PC-3 (cell line): ENCODE measurements around the gene SSTR4.

Source experiments
- EZH2 ChIP-seq: fragments of 300-600 bp; sonication (generic); IDR thresholded peaks from one replicate; pipeline ENCODE4 v1.6.1; 2017; ENCODE audit warnings: antibody characterized with exemption, mild to moderate bottlenecking, low read length; ENCODE audit not compliant: unreplicated experiment
- EZH2phosphoT487 ChIP-seq: fragments of 300-600 bp; sonication (generic); IDR thresholded peaks from 2 replicates; pipeline ENCODE4 v1.6.1; 2018; ENCODE audit warnings: mild to moderate bottlenecking, antibody characterized with exemption, low read length, borderline replicate concordance
- TF ChIP-seq, protein P1 (sequence below): fragments of 300-600 bp; sonication (generic); conservative IDR thresholded peaks from 2 replicates; pipeline ENCODE4 v1.5.1; 2017; ENCODE audit warnings: antibody characterized with exemption, low read depth, mild to moderate bottlenecking, low read length

DNA sequence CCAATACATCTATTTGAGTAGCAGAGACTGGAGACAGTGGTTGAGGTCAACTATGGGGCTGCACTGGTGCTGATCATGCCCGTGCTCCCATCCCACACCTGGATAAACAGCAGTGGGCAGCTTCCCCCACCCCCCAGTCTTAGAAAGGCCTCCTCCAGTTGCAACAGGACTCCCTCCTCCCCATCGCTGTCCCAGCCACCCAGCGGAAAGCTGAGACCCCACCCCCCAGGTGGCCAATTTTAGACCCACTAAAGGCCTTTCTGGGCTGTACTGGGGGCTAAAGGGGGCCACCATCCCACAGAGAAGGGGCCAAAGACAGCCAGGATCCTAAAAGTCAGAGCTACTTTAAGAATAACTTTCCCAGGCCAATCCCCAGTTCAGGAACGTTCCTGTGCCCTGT, 1.2 kb upstream of the SSTR4 start:
- TF ChIP-seq, protein P1, sequence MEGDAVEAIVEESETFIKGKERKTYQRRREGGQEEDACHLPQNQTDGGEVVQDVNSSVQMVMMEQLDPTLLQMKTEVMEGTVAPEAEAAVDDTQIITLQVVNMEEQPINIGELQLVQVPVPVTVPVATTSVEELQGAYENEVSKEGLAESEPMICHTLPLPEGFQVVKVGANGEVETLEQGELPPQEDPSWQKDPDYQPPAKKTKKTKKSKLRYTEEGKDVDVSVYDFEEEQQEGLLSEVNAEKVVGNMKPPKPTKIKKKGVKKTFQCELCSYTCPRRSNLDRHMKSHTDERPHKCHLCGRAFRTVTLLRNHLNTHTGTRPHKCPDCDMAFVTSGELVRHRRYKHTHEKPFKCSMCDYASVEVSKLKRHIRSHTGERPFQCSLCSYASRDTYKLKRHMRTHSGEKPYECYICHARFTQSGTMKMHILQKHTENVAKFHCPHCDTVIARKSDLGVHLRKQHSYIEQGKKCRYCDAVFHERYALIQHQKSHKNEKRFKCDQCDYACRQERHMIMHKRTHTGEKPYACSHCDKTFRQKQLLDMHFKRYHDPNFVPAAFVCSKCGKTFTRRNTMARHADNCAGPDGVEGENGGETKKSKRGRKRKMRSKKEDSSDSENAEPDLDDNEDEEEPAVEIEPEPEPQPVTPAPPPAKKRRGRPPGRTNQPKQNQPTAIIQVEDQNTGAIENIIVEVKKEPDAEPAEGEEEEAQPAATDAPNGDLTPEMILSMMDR: no peak
- TF ChIP-seq EZH2: no peak
- no peak for TF ChIP-seq EZH2phosphoT487
